Activated T-helper 1 cell treated with anti-CD3 and anti-CD28 coated beads, Interleukin-12 subunit alpha, Interleukin-12 subunit beta, Interleukin-2, Interleukin-4 antibody, amounts not matched to agents 30 ng/mL and 10 ng/mL and 1 ng/mL, durations not matched to agents 14 hours and 24 hours and 36 hours (primary cell): ENCODE measurements around the gene LRIG3. TPM values are rescaled to one million over a fixed set of nuclear protein-coding genes. Genes with fewer than 3 reads are reported as not detected.

ENCODE experiments used
- DNase-seq: peaks from one replicate; pipeline ENCODE4 v3.0.0; 2021; ENCODE audit warnings: low spot score
- H3K27ac Mint-ChIP-seq: one replicate; pipeline ENCODE4 v1.8.0; 2021; ENCODE audit warnings: mild to moderate bottlenecking, mixed read lengths
- H3K27me3 Mint-ChIP-seq: one replicate; pipeline ENCODE4 v1.8.0; 2022; ENCODE audit warnings: mild to moderate bottlenecking, moderate library complexity, mixed read lengths; ENCODE audit not compliant: insufficient read depth
- H3K36me3 Mint-ChIP-seq: one replicate; pipeline ENCODE4 v1.8.0; 2021; ENCODE audit warnings: low read depth, mixed read lengths
- H3K4me1 Mint-ChIP-seq: one replicate; pipeline ENCODE4 v1.8.0; 2021; ENCODE audit warnings: low read depth, mixed read lengths
- H3K4me3 Mint-ChIP-seq: one replicate; pipeline ENCODE4 v1.8.0; 2021; ENCODE audit warnings: mild to moderate bottlenecking, moderate library complexity, mixed read lengths
- H3K9me3 Mint-ChIP-seq: one replicate; pipeline ENCODE4 v1.8.0; 2021; ENCODE audit warnings: mixed read lengths
- intact Hi-C: fragments of 100-400 bp; cut with micrococcal nuclease; formaldehyde crosslinking; loops from one replicate; pipeline ENCODE4 v1.15.1; 2024
- total RNA-seq: library from RNA; stranded (reverse); gene quantifications from 2 replicates; pipeline ENCODE4 v1.2.3, GENCODE V29; 2022

LRIG3 gene
- total RNA-seq, 1 donor from 2014 or later, result not detected

- intact Hi-C loops, result no loop called here
- Mint-ChIP-seq H3K4me3 (no peak overlapping the region), H3K27ac (no peak overlapping the region), H3K36me3 (no peaks in the 10 kb centered on the region), H3K4me1 (no peaks in the 10 kb centered on the region), H3K27me3 (no peaks in the 10 kb centered on the region), H3K9me3 (no peaks in the 10 kb centered on the region)
- DNase-seq, result no peak
Measured at GRCh38 chr12:58886474-58886873, 33.8 kb downstream of the LRIG3 start.

- Mint-ChIP-seq H3K4me1 (no peaks in the 10 kb centered on the region), H3K36me3 (no peaks in the 10 kb centered on the region), H3K4me3 (no peak overlapping the region), H3K27me3 (no peaks in the 10 kb centered on the region), H3K9me3 (no peaks in the 10 kb centered on the region), H3K27ac (no peak overlapping the region)
- DNase-seq, result no peak
- intact Hi-C loops, result no loop called here
Measured at GRCh38 chr12:58884916-58885315, 35.4 kb downstream of the LRIG3 start.

- no peak overlapping the region for H3K27ac Mint-ChIP-seq
Measured at GRCh38 chr12:58883576-58884334, 36.5 kb downstream of the LRIG3 start.

GRCh38 chr12:58882826-58883225 is 37.5 kb downstream of the LRIG3 start:
- no peaks in the 10 kb centered on the region for H3K27me3 Mint-ChIP-seq
- no peak overlapping the region for H3K27ac Mint-ChIP-seq
- H3K4me1 Mint-ChIP-seq, result no peaks in the 10 kb centered on the region
- no peaks in the 10 kb centered on the region for H3K9me3 Mint-ChIP-seq
- intact Hi-C loops, result no loop called here
- H3K4me3 Mint-ChIP-seq, result no peak overlapping the region
- no peak for DNase-seq
- H3K36me3 Mint-ChIP-seq, result no peaks in the 10 kb centered on the region

More at GRCh38 chr12:58883576-58884334, 36.5 kb downstream of the LRIG3 start:
- Mint-ChIP-seq H3K36me3 (no peaks in the 10 kb centered on the region), H3K27me3 (no peaks in the 10 kb centered on the region), H3K4me1 (no peaks in the 10 kb centered on the region), H3K9me3 (no peaks in the 10 kb centered on the region), H3K4me3 (no peak overlapping the region)
- no peak for DNase-seq
- intact Hi-C loops, result no loop called here

GRCh38 chr12:58881816-58882215 is 38.5 kb downstream of the LRIG3 start:
- Mint-ChIP-seq H3K27me3 (no peaks in the 10 kb centered on the region), H3K4me1 (no peaks in the 10 kb centered on the region), H3K9me3 (no peaks in the 10 kb centered on the region), H3K4me3 (no peak overlapping the region), H3K36me3 (no peaks in the 10 kb centered on the region), H3K27ac (no peak overlapping the region)
- intact Hi-C loops, result no loop called here
- no peak for DNase-seq

- Mint-ChIP-seq H3K4me1 (no peaks in the 10 kb centered on the region), H3K9me3 (no peaks in the 10 kb centered on the region), H3K27ac (no peak overlapping the region), H3K4me3 (no peak overlapping the region), H3K27me3 (no peaks in the 10 kb centered on the region), H3K36me3 (no peaks in the 10 kb centered on the region)
- intact Hi-C loops, result no loop called here
- DNase-seq, result no peak
Measured at GRCh38 chr12:58880639-58881038, 39.7 kb downstream of the LRIG3 start.

GRCh38 chr12:58877243-58877743 is 43.0 kb downstream of the LRIG3 start:
- no peak for DNase-seq
- intact Hi-C loops, result no loop called here
- H3K4me3 Mint-ChIP-seq, result no peak overlapping the region
- H3K36me3 Mint-ChIP-seq, result no peaks in the 10 kb centered on the region
- H3K9me3 Mint-ChIP-seq, result no peaks in the 10 kb centered on the region
- H3K27ac Mint-ChIP-seq, result no peak overlapping the region
- H3K27me3 Mint-ChIP-seq, result no peaks in the 10 kb centered on the region
- H3K4me1 Mint-ChIP-seq, result no peaks in the 10 kb centered on the region

- H3K36me3 Mint-ChIP-seq, result no peaks in the 10 kb centered on the region
- no peaks in the 10 kb centered on the region for H3K27me3 Mint-ChIP-seq
- no peaks in the 10 kb centered on the region for H3K9me3 Mint-ChIP-seq
- intact Hi-C loops, result no loop called here
- no peak overlapping the region for H3K4me3 Mint-ChIP-seq
- H3K27ac Mint-ChIP-seq, result no peak overlapping the region
- no peaks in the 10 kb centered on the region for H3K4me1 Mint-ChIP-seq
- no peak for DNase-seq
Measured at GRCh38 chr12:58873496-58873895, 46.8 kb downstream of the LRIG3 start.

- H3K27ac Mint-ChIP-seq, result no peak overlapping the region
- H3K36me3 Mint-ChIP-seq, result no peaks in the 10 kb centered on the region
- intact Hi-C loops, result no loop called here
- H3K27me3 Mint-ChIP-seq, result no peaks in the 10 kb centered on the region
- no peak overlapping the region for H3K4me3 Mint-ChIP-seq
- no peak for DNase-seq
- no peaks in the 10 kb centered on the region for H3K4me1 Mint-ChIP-seq
- no peaks in the 10 kb centered on the region for H3K9me3 Mint-ChIP-seq
Measured at GRCh38 chr12:58871556-58871955, 48.7 kb downstream of the LRIG3 start.

GRCh38 chr12:58870595-58870994 is 49.7 kb downstream of the LRIG3 start:
- Mint-ChIP-seq H3K27ac (no peak overlapping the region), H3K4me3 (no peak overlapping the region), H3K36me3 (no peaks in the 10 kb centered on the region), H3K9me3 (no peaks in the 10 kb centered on the region), H3K4me1 (no peaks in the 10 kb centered on the region), H3K27me3 (no peaks in the 10 kb centered on the region)
- no peak for DNase-seq
- intact Hi-C loops, result no loop called here

GRCh38 chr12:58860788-58861240 is 59.5 kb downstream of the LRIG3 start:
- DNase-seq, result no peak
- no peaks in the 10 kb centered on the region for H3K27me3 Mint-ChIP-seq
- H3K4me3 Mint-ChIP-seq, result no peak overlapping the region
- no peaks in the 10 kb centered on the region for H3K36me3 Mint-ChIP-seq
- H3K9me3 Mint-ChIP-seq, result no peaks in the 10 kb centered on the region
- no peak overlapping the region for H3K27ac Mint-ChIP-seq
- H3K4me1 Mint-ChIP-seq, result no peaks in the 10 kb centered on the region
- intact Hi-C loops, result no loop called here

- H3K27me3 Mint-ChIP-seq, result no peaks in the 10 kb centered on the region
- H3K4me3 Mint-ChIP-seq, result no peak overlapping the region
- no peaks in the 10 kb centered on the region for H3K36me3 Mint-ChIP-seq
- intact Hi-C loops, result no loop called here
- H3K9me3 Mint-ChIP-seq, result no peaks in the 10 kb centered on the region
- no peak overlapping the region for H3K27ac Mint-ChIP-seq
- no peak for DNase-seq
- no peaks in the 10 kb centered on the region for H3K4me1 Mint-ChIP-seq
Measured at GRCh38 chr12:58860056-58860787, 60.1 kb downstream of the LRIG3 start.

GRCh38 chr12:58858030-58858429 is 62.3 kb downstream of the LRIG3 start:
- H3K9me3 Mint-ChIP-seq, result no peaks in the 10 kb centered on the region
- no peak overlapping the region for H3K27ac Mint-ChIP-seq
- intact Hi-C loops, result no loop called here
- H3K27me3 Mint-ChIP-seq, result no peaks in the 10 kb centered on the region
- H3K4me3 Mint-ChIP-seq, result no peak overlapping the region
- no peaks in the 10 kb centered on the region for H3K36me3 Mint-ChIP-seq
- H3K4me1 Mint-ChIP-seq, result no peaks in the 10 kb centered on the region
- DNase-seq, result no peak
